GM18858 (cell line): ENCODE measurements around the gene ERVH48-1.
"Not testable (repeated sequence)": the region's sequence is repeated elsewhere in the genome, so short reads cannot be mapped to it uniquely, and the experiment has no call there.

Experiments
- ATAC-seq: cut with Tn5 transposase; IDR thresholded peaks from one replicate; pipeline ENCODE4 v1.9.1; 2021; ENCODE audit not compliant: unreplicated experiment

ERVH48-1 gene

GRCh38 chr21:42939582-42940413, 14.4 kb upstream of the ERVH48-1 start:
- ATAC-seq, result no peak

GRCh38 chr21:42938606-42938995, 13.2 kb upstream of the ERVH48-1 start:
- not testable (repeated sequence) for ATAC-seq

DNA sequence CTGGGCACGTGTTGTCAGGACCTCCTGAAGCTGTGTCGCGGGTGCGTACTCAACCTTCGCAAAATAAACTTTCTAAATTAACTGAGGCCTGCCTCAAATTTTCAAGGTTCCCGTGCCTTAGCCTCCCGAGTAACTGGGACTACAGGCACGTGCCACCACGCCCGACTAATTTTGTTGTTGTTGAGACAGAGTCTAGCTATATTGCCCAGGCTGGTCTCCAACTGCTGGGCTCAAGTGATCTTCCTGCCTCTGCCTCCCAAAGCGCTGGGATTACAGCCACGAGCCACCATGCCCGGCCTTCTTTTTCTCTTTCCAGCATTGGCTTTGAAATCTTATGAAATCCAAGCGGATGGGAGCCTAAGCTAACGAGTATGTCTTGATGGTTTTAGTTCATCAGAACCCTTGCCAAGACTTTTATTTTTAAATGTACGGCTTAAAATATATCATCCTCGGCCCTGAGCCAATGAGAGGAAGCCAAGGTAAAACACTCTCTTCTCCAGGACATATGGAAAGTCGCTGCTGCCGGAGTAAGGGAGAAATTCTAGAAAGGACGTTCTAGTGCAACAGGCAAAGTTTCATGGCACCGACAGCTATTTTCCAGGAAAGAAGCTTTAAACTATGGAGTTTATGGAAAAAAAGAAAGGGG, 12.7 kb upstream of the ERVH48-1 start:
- no peak for ATAC-seq

- not testable (repeated sequence) for ATAC-seq
Observed at GRCh38 chr21:42937034-42937940, 11.9 kb upstream of the ERVH48-1 start.

DNA sequence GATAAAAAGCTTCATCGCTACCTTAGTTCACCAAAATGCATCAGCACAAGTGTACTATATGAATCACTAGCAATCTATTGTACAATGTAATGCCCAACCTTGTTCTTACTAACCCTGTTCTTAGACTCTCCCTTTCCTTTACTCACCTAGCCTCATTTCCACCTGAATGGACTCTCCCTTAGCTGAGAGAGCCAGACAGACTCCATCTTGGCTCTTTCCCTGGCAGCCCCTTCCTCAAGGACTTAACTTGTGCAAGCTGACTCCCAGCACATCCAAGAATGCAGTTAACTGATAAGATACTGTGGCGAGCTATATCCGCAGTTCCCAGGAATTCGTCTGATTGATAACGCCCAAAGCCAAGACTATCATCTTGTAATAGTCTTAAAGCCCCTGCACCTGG, 10.9 kb upstream of the ERVH48-1 start:
- ATAC-seq, result not testable (repeated sequence)

GRCh38 chr21:42933973-42934372, 8.5 kb upstream of the ERVH48-1 start:
- ATAC-seq, result not testable (repeated sequence)

DNA sequence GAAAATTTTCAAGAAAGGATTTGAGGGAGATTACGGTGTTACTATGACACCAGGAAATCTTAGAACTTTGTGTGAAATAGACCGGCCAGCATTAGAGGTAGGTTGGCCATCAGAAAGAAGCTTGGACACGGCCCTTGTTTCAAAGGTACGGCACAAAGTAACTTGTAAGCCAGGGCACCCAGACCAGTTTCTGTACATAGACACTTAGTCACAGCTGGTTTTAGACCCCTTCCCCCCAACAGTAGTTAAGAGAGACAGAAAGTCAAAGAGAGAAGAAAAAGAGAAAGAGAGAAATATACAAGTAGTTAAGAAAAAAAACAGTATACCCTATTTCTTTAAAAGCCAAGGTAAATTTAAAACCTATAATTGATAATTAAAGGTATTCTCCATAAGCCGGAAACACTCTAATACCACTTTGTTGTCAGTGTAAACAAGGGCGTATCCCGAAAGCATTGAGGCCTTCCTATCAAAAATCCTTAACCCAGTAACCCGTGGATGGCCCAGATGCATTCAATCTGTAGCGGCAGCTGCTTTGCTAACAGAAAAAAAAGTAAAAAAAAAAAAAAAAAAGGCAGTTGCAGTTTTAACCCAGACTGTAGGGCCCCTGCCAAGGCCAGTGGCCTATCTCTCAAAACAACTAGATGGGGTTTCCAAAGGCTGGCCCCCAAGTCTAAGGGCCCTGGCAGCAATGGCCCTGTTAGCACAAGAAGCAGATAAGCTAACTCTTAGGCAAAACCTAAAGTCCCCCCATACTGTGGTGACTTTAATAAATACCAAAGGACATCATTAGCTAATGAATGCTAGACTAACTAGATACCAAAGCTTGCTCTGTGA, 7.9 kb upstream of the ERVH48-1 start:
- ATAC-seq, result not testable (repeated sequence)

DNA sequence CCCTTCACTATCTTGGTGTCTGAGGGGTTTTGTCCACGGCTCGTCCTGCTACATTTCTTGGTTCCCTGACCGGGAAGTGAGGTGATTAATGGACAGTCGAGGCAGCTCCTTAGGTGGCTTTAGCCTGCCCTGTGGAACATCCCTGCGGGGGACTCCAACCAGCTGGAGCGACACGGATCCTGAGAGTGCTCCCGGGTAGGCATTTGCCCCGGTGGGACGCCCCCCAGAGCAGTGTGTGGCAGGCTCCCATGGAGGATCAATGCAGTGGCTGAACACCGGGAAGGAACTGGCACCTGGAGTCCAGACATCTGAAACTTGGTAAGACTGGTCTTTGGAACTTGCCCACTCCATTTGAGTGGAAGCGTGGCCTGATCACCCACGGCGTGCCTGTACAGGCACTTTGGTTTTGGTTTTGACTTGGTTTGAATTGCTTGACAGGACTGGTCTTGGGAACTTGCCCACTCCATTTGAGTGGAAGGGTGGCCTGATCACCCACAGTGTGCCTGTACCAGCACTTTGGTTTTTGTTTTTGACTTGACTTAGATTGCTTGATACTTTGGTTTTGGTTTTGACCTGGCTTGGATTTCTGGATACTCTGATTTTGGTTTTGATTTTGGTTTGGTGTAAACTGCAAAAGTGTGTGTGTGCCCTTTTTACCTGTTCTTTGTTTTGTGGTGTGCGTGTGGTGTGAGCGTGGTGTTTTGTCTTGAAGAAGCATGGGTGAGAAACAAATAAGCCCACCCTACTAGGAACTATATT, 7.1 kb upstream of the ERVH48-1 start:
- not testable (repeated sequence) for ATAC-seq

DNA sequence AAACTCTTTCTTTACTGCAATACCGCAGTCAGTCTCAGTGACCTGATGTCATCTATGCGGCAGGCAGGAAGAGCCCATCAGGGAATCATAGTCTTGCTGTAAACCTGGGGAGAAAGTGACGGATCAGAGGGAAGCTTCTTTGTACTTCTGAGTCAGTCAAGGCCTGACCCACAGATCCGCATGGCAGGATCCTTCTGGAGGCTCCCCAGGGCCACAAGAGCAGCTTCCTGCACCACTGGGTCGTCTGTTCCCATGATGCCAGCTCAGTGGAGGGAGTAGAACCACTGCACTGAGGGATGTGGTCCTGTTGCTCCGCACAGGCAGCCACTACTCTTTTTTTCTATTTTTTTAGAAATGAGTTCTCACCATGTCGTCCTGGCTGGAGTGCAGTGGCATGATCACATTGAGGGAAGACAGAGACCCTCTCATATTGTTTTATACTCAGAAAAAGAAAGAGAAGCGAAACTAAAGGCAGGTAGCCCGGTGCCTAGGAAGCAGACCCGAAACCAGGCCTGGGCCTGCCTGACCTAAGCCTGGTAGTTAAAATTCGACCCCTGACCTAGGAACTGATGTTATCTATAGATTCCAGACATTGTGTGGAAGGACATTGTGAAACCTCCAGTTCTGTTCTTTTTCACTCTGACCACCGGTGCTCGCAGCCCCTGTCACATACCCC, 6.3 kb upstream of the ERVH48-1 start:
- no peak for ATAC-seq

GRCh38 chr21:42929969-42930368, 4.5 kb upstream of the ERVH48-1 start:
- no peak for ATAC-seq

- not testable (repeated sequence) for ATAC-seq
Observed at GRCh38 chr21:42927474-42928200, 2.2 kb upstream of the ERVH48-1 start.

DNA sequence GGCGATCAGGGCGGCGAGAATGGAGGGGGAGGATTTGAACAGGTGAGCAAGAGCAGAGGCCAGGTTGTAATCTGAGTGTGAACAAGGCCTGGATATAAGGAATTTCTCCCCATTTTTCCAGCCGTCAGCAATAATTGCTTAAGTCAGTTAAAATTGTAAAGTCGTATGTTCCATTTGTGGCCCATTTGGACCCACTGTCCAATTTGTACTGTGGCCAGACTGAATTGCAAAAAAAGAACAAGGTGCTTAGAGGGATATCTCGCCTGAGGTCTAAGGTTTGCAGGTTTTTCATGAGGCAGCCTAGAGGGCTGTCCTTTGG, 1.0 kb downstream of the ERVH48-1 start:
- no peak for ATAC-seq

DNA sequence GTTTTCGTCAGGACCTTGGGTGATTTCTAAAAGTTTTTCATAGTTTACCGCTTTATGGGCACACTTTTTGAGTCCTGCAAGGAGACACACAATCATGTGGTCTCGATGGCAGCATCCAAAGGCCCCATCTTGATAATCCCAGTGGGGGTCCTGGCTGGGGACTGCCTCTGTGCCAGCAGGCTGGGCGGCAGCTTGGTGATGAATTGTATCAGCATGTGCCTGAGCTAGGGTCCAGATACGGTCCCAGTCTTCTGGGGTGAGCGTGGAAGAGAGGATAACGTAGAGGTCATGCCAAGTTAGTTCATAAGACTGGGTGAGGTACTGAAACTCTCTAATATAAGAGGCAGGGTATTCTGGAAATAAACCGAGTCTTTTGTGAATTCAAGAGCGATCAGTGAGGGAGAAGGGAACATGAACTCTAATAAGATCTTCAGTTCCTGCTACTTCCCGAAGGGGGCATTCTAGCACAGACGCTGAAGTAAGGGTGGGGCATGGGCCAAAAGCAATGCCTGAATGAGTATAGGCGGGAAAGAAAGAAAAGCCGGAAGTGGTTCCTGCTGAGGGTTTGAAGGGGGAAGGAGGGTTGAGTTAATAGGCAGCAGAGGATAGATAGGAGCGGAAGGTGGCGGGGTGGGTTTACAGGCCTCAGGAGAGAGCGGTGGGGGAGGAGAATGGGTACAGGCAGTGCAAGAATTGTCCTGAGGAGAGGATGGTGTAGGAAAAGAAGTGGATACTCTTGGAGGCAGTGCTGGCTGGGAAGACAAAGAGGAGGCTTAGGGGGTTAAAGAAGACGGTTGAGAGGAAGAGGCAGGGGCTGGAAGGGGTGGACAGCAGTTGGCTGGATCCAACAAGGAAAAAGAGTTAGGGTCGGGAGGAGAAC, 1.6 kb downstream of the ERVH48-1 start:
- ATAC-seq, result no peak

GRCh38 chr21:42922918-42923317, 2.5 kb downstream of the ERVH48-1 start:
- no peak for ATAC-seq

DNA sequence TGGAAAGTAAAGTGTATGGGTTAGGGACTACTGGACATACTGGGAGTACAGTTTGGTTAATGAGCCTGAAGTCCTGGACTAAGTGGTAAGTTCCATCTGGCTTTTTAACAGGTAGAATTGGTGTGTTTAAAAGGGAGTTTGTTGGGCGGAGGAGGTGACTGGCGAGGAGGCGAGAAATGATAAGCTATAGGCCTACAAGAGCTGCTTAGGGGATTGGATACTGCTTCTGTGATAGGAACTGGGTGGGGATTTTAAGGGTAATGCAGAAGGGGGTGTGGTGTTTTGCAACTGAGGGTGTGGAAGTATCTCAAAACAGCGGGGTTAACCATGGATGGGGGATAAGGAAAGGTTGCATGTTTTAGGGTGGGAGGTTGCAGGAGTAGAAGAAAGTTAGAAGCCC, 3.5 kb downstream of the ERVH48-1 start:
- ATAC-seq, result no peak

- no peak for ATAC-seq
Observed at GRCh38 chr21:42918291-42918690, 7.1 kb downstream of the ERVH48-1 start.

DNA sequence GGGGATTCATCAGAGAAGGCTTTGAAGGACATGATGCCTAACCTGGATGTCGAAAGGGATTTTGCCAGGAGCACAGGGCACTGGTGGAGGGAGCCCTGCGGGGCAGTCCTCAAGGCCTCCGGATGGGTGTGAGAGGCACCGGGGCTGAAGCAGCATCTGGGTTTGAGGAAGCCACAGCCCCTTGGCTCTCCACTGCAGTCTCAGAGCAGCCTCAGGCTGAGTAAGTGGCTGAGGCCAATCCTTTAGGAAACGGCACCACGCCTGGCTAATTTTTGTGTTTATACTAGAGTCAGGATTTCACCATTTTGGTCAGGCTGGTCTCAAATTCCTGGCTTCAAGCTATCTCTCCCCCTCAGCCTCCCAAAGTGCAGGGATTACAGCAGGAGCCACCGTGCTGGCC, 12.0 kb downstream of the ERVH48-1 start:
- no peak for ATAC-seq

GRCh38 chr21:42911920-42912319, 13.5 kb downstream of the ERVH48-1 start:
- ATAC-seq, result not testable (repeated sequence)
